HG03521 (cell line): ENCODE results near the gene GPR158.
"Not testable (repeated sequence)": the region's sequence is repeated elsewhere in the genome, so short reads cannot be mapped to it uniquely, and the experiment has no call there.

Experiments
- ATAC-seq: cut with Tn5 transposase; IDR thresholded peaks from one replicate; pipeline ENCODE4 v1.9.1; 2021; ENCODE audit warnings: mild to moderate bottlenecking, moderate library complexity; ENCODE audit not compliant: unreplicated experiment

Gene GPR158

DNA sequence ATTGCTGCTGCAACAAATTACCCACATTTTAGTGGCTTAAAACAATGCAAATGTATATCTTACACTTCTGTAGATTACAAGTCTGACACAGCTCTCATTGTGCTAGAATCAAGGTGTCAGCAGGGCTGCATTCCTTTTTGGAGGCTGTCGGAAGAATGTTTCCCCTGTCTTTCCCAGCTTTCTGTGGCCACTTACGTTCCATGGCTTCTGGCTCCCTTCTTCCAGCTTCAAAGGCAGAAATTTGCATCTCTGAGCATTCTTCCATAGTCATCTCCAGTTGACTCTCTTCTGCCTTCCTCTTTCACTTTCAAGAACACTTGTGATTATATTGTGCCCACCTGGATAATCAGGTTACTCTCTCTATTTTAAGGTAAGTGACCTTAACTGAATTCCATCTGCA, 125.3 kb downstream of the GPR158 start:
- ATAC-seq: no peak

DNA sequence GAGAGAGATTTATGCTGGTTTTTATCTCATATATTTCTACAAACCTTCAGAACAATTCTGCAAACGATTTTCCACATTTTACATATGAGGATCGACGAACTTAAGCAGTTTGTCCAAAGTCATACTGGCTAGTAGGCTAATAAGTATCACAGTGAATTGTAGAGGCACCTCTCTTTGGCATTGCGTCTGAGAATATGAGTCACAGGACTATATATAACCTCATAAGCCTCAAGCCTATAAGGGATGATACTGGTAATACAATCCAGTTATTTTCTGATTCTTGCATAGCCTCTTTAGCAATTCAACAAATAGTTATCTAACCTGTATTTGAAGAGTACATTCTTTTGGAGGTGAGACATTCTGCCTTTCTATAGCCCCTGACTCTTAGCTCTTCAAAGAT, 129.8 kb downstream of the GPR158 start:
- ATAC-seq: no peak

DNA sequence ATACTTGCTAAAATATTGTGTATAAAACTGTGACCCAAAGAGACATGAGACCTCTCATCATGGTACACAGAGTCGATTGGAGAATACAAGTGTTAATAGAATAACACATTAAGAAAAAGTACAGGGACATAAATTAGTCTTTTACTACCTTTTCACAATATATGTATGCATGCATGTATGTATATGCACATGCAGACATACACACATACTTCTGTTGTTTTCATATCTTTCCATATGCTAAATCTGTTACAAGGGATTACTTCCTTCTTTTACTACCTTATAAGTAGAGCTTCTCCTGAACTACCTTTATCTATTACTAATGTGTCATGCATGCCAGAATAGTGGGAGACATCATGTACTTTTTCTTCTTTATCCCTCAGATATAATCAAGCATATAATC, 131.6 kb downstream of the GPR158 start:
- ATAC-seq: no peak

DNA sequence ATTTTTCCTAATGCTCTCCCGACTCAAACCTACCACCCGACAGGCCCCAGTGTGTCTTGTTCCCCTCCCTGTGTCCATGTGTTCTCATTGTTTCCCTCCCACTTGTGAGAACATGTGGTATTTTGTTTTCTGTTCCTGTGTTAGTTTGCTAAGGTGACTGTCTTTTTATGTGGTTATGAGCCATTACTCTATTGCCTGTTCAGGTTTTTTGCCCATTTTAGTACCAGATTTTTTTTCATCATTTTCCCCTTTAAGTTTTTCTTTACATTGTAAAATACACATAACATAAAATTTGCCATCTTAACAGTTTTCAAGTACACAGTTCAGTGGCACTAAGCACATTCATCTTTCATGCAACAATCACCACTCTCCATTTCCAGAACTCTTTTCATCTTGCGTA, 133.5 kb downstream of the GPR158 start:
- no peak for ATAC-seq

DNA sequence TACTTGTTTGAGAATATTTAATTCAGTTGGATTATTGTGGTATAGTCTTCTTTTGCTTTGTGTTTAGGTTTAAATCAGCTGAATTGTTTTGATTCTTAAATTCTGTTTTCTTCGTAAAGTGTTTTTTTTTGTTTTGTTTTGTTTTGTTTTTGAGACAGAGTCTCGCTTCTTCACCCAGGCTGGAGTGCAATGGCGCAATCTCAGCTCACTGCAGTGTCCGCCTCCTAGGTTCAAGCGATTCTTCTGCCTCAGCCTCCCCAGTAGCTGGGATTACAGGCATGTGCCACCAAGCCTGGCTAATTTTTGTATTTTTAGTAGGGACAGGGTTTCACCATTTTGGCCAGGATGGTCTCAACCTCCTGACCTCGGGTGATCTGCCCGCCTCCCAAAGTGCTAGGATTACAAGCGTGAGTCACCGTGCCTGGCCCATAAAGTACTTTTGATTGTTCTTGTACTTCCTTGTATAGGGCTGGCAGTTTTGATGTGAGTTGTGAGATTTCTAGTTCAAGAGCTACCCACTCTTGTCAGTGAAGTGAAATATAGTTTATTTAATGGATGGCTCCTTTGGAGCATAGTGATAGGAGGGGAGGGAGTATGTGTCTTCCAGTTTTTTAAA, 142.9 kb downstream of the GPR158 start:
- not testable (repeated sequence) for ATAC-seq

DNA sequence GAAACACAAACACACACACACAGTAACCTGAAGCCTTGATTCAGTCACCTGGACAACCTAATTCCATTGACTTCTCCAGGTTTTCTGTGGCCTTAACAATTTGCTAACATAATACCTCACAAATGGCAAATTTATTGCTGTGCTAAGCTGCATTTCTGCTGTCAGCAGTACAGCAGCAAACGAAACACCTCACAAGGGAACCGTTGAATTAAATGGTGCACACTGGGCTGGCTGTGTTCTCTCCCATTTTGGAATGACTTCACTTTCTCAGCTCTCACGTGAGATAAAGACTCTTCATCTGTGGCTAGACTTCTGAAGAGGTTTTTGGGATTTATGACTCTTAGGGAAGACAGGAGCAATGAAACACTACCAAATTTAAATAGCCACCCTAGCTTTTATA, 152.5 kb downstream of the GPR158 start:
- ATAC-seq: no peak

DNA sequence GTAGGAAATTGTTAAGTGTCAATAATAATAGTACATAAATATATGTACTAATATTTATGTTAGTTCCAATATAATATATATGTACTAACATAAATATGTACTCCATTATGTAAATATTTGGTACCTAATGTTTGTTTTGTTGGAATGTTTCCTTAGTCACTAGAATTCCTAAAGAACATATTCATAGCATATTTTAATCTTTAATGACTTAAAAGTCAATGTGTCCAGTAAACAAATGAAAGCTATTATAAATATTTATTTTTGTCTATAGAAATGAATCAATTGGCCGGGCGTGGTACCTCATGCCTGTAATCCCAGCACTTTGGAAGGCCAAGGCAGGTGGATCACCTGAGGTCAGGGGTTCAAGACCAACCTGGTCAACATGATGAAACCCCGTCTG, 153.6 kb downstream of the GPR158 start:
- ATAC-seq: no peak

DNA sequence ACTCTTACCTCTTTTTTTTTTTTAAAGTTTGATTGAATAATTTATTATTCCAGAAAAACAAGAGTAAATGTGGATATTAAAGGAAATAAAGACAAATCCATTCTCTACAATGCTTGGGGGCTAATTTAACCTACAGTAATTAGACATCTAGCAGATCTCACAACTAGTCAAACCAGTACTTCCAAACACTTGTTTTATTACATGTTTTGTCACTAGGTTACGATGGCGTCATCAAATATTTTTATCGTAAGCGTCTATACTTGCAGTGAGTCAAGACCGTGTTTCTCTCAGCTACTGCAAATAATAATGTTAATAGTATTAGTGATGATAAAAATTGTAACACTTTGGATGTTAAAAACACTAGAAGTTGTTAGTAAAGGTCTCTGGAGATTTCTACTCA, 154.8 kb downstream of the GPR158 start:
- not testable (repeated sequence) for ATAC-seq

DNA sequence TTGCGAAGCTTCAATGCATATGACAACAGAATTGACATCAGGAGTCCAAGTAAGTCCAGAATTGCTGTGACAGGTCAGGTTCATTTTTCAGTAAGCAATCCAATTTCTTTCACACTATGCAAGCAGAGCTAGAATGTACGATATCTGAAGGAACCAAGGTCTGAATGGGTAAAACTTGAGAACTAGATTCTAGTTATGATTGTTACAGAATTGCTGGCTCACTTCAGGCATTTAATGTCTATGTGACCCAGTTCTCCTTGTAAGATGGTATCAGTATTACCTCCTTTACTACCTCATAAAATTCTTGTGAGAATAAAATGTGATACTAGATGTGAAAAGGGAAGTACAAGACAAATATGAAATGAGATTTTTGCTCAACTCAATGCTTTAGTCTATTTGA, 159.6 kb downstream of the GPR158 start:
- no peak for ATAC-seq

DNA sequence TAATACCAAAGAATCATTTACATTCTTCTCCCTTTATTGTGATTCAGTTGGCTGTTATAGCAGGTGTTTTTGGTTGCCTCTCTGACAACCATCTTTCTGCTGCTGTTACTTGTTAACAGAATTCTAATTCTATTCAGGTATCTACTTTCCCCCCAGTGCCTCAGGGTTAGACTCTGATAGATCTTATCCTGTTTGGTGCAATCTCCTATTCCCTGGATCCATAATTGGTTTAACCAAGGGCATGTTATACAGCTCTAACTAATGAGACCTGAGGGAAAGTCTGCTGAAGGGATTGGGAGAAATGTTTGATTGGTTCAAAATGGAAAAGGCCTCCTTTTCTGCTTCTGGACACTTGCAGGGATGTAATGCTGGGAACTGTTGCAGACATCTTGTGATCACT, 161.5 kb downstream of the GPR158 start:
- no peak for ATAC-seq

DNA sequence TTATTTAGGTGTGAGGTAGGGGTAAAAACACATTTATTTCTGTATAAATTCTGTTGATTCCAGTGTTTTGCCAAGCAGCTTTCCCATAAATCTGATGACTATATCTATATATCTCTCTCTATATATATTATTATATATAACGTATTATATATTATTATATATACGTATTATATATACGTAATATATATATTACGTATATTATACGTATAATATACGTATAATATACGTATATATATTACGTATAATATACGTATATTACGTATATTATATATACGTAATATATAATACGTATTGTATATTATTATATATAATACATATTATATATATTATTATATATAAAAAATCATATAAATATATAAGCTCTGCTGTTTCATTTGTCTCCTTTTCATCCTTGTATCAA, 163.5 kb downstream of the GPR158 start:
- ATAC-seq: no peak

DNA sequence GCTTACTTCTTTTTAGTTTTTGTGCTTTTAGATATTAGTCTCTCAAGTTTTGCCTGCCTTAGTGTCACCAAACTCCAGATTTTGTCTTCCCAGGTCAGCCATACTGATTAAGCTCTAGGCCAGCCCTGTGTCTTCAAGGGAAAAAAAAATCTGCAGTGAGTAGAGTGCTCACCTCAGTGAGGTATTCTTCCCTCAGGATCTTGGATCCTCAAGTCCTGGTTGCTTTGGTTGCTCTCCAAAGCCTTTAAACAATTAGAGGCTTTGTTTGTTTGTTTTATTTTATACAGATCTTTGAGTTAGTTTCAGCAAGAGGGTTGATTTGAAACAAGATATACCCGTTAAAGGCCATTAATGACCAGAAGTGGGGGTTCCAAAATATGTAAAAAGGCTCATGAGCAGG, 165.2 kb downstream of the GPR158 start:
- ATAC-seq: no peak

DNA sequence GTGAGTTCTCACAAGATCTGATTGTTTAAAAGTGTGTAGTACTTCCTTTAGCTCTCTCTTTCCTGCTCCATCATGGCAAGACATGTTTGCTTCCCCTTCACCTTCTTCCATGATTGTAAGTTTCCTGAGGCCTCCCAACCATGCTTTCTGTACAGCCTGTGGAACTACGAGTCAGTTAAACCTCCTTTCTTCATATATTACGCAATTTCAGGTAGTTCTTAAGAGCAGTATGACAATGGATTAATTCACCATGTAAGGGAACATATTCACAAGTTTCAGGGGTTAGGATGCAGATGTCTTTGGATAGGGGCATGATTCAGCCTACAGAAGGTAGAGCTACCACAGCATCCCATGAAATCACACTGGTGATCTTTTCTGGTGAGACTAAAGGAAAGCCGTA, 174.7 kb downstream of the GPR158 start:
- no peak for ATAC-seq

DNA sequence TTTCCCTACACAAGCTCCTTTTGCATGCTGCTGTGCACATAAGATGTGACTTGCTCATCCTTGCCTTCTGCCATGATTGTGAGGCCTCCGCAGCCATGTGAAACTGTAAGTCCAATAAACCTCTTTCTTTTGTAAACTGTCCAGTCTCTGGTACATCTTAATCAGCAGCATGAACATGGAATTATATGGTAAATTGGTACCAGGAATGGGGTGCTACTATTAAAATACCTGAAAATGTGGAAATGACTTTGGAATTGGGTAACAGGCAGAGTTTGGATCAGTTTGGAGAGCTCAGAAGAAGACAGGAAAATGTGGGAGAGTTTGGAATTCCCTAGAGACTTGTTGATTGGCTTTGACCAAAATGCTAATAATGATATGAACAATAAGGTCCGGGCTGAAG, 181.8 kb downstream of the GPR158 start:
- ATAC-seq: no peak

DNA sequence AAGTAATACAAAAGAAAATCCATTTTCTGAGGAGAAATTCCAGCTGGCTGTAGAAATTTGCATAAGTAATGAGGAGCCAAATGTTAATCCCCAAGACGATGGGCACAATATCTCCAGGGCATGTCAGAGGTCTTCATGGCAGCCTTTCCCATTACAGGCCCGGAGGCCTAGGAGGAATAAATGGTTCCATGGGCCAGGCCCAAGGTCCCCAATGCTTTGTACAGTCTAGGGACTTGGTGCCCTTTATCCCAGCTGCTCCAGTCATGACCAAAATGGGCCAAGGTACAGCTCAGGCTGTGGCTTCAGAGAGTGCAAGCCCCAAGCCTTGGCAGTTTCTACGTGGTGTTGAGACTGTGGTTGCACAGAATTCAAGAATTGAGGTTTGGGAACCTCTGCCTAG, 182.5 kb downstream of the GPR158 start:
- no peak for ATAC-seq

DNA sequence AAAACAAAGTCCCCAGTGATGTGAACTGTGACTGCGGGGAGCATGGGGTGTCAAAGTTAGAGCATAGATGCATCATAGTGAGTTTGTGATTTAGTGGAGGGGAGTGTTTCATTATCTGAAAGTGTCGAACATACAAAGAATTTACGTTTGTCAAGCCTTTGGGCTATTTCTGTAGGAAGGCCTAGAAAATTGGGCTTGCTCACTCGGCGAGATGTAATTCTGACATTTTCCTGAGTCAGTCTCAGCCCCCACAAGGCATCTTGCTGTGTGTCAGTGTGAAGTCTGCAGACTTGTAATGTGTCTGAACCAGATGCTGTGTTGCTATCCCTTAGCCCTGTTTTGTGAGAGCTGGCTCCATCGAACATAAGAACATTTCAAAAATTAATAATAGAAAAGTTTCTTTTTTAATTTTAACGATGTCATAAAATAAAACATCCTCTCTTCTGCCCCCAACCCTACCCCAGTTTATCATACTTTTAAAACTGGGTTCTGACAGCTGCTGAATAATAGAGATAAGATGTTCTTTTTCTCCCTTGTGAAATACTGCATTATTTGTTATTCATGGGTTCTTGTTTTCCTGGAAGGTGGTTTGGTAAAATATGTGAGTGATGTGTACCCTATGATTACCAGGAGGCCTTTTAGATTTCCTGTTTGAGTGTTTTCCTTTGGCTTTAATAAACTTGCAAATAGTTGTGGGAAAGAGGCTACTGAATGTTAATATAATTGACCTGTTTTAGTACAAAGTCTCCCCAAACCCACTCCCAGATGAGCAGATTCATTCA, 207.4 kb downstream of the GPR158 start:
- ATAC-seq: no peak

DNA sequence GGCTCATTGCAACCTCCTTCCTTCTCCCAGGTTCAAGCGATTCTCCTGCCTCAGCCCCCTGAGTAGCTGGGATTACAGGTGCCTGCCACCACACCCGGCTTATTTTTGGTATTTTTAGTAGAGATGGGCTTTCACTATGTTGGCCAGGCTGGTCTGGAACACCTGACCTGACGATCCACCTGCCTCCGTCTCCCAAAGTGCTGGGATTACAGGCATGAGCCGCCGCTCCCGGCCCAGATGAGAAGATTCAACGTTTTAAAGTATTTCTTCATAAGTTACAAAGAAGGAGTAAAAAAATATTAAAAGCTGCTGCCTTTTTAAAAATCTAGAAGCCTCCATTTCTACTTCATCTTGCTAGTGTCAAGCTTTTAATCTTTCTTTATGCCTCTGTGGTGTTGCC, 208.1 kb downstream of the GPR158 start:
- not testable (repeated sequence) for ATAC-seq

DNA sequence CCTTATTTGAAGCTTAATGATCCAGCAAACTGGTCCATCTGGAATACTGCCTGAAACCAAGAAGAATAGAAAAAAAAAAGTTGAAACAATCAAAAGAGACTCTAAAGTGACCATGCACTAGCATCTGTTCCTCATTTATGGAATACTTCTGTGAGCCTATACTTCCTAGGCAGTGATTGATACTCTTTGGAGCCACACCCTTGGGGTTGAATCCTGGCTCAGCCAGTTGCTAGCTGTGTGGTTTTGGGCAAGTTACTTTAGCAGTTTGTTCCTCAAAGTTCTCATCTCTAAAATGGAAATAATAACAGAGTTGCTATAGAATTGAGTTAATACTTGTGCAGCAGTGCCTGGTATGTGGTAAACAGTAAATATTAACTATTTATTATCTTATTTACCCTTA, 208.9 kb downstream of the GPR158 start:
- ATAC-seq: no peak

DNA sequence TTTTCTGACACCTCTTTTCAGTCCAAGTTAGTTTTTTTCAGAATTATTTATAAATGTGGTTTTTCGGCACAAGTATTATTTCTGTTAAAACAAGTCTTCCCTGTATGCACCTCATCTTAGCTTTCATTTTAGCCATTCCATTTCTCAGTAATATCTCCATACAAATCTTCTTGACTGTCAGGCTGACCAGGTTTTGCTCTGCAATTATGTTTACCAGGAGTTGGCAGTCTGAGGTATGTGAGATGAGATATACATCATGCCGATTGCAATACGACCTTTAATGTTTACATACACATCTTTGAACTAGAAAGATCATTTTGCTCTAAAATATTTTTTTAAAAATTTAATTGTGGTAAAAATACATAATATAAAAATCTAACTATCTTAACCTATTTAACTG, 209.8 kb downstream of the GPR158 start:
- ATAC-seq: no peak

DNA sequence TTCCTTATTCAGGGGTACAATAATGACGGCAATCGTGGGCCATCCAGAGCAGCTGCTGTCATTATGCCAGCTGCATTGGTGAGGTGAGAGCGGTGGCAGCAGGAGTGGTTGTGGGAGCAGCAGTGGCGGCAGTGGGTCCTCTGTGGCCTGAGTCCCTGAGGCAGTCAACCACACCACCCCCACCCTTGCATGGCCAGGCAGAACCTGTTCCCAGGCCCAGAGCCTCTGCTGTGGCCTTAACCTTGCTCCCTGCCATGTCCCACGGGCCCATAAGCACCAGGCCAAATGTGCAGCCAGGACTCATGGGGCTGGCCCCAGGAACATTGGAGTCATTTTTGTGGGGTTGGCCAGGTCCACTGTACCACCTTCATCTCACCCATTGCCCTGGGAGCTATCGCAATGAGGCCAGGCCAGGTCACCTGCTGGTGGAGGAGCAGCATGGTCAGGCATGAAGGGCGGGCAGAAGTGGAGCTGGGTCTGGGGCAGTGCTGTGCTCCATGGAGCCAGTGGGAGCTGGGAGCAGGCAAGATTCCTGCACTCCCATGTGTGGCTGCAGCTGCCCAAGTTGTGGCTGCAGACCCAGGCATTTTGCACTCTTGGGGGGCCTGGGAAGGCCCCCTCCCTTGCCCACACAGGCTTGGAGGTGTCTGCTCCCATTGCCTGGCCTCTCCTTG, 213.5 kb downstream of the GPR158 start:
- ATAC-seq: no peak

DNA sequence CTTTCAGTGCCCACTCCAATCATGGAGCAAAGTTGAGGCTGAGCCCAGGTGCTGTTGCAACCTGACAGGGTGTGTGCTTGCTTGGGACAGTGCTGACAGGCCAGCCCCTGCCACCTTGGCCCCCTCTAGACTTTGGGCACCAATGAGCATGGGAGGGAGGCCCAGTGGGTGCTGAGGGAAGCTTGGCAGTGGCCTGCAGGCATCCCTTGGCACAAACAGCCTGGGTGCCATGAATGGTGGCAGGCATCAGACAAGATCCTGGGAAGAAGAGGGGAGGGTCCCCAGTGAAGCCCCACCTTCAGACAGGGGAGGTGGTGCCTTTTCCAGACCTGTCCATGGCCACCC, 214.0 kb downstream of the GPR158 start:
- no peak for ATAC-seq

DNA sequence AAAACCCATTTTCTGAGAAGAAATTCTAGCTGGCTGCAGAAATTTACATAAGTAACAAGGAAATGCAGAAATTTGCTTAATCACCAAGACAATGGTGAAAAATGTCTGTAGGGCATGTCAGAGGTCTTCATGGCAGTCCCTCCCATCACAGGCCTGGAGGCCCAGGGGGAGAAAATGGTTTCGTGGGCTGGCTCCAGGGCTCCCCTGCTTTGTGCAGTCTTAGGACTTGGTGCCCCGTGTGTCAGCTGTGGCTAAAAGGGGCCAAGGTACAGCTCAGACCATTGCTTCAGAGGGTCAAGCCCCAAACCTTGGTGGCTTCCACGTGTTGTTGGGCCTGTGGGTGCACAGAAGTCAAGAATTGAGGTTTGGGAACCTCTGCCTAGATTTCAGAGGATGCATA, 215.9 kb downstream of the GPR158 start:
- ATAC-seq: no peak
